H1 (cell line): Measurements from ENCODE around the gene YEATS4. TPM values are rescaled to one million over a fixed set of nuclear protein-coding genes. Genes with fewer than 3 reads are reported as not detected.

ENCODE experiments used
- GABPA ChIP-seq: IDR thresholded peaks from 2 replicates; pipeline ENCODE4 v1.6.1; 2011; ENCODE audit warnings: mild to moderate bottlenecking, low read length, moderate library complexity, borderline replicate concordance; ENCODE audit not compliant: insufficient read depth
- SP2 ChIP-seq: IDR thresholded peaks from 2 replicates; pipeline ENCODE4 v1.6.1; 2012; ENCODE audit warnings: mild to moderate bottlenecking, low read length, inconsistent platforms
- SRF ChIP-seq: IDR thresholded peaks from 2 replicates; pipeline ENCODE4 v1.6.1; 2011; ENCODE audit warnings: mild to moderate bottlenecking, low read depth, low read length, moderate library complexity
- polyA plus RNA-seq, 7 experiments: library from polyadenylated mRNA; depleted of rRNA in 3 of 7; stranded (reverse) in 5 of 7; unstranded in 2 of 7; fragments of >200 nt in 5 of 7; fragments of 200-250 nt in 2 of 7; gene quantifications; 1 replicate in 5 of 7; 2 replicates in 1 of 7; 4 replicates in 1 of 7; pipeline versions ENCODE4 v1.2.1 to v1.2.3, GENCODE V29; 2011 to 2013; ENCODE audit warnings: missing spikeins in 2 of 7, mixed read lengths in 2 of 7
- total RNA-seq: library from RNA; stranded (reverse); fragmentation: NEBNext Ultra II Directional; extraction: Animal tissue kit (Norgen Biotek cat#: 25700); gene quantifications from 2 replicates; pipeline ENCODE4 v1.2.1, GENCODE V29; 2021

Gene YEATS4
- total and polyA plus RNA-seq, 2 of the 8 experiments (the other 6 are each of a cell fraction or from before 2014, with no cell fraction given), result 25.7 to 32.5 TPM

GRCh38 chr12:69328426-69328825, 31.1 kb upstream of the YEATS4 start (continued):
- TF ChIP-seq GABPA (no peak), SRF (no peak), SP2 (no peak)
